GM12891 (cell line): ENCODE results near the gene CRB3.

Source experiments
- POLR2A ChIP-seq: IDR thresholded peaks from 2 replicates; pipeline ENCODE4 v1.6.1; 2011; ENCODE audit warnings: low read depth, low read length, control low read depth
- POLR2AphosphoS5 ChIP-seq: IDR thresholded peaks from 2 replicates; pipeline ENCODE4 v1.6.1; 2011; ENCODE audit warnings: low read depth, low read length, control low read depth
- POU2F2 ChIP-seq: IDR thresholded peaks from 2 replicates; pipeline ENCODE4 v1.6.1; 2011; ENCODE audit warnings: low read depth, mild to moderate bottlenecking, control low read depth, low read length, moderate library complexity
- SPI1 ChIP-seq: IDR thresholded peaks from 2 replicates; pipeline ENCODE4 v1.6.1; 2011; ENCODE audit warnings: low read depth, low read length, control low read depth
- TAF1 ChIP-seq: IDR thresholded peaks from 2 replicates; pipeline ENCODE4 v1.6.1; 2011; ENCODE audit warnings: low read depth, low read length, control low read depth

DNA sequence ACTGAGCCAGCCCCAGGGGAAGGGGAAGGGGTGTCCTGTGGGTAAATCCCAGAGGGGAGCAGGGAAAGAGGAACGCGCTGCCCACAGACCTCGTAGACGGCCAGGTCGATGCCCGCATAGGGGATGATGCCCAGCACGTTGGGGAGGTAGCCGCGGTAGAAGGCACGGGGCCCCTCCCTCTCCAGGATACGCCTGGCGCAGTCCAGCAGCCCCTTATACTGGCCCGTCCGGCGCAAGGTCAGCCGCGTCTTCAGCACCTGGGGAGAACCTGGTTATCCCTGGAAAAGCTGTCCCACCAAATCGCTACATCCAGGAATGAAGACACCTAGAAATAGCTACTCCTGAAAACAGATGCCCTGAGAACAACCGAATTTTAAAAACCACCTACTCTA is 11.9 kb upstream of the CRB3 start:
- TF ChIP-seq POLR2A = no peak
- no peak for TF ChIP-seq TAF1
- TF ChIP-seq SPI1 = no peak
- no peak for TF ChIP-seq POLR2AphosphoS5
- no peak for TF ChIP-seq POU2F2
